KOPT-K1 (cell line): ENCODE results near the gene SEC61A2.
"Not testable (repeated sequence)": the region's sequence is repeated elsewhere in the genome, so short reads cannot be mapped to it uniquely, and the experiment has no call there.

Experiments used
- H3K27ac ChIP-seq: fragments of 200-600 bp; sonication (generic); 2 replicates; pipeline ENCODE4 v1.5.1; 2016; ENCODE audit warnings: antibody characterized with exemption, mild to moderate bottlenecking, low read depth, low read length; ENCODE audit not compliant: poor library complexity, severe bottlenecking
- H3K36me3 ChIP-seq: fragments of 200-600 bp; sonication (generic); 2 replicates; pipeline ENCODE4 v1.5.1; 2017; ENCODE audit warnings: antibody characterized with exemption, mild to moderate bottlenecking, low read length, moderate library complexity; ENCODE audit not compliant: insufficient read depth
- H3K9me3 ChIP-seq: fragments of 200-600 bp; sonication (generic); 2 replicates; pipeline ENCODE4 v1.5.1; 2017; ENCODE audit warnings: antibody characterized with exemption, low read length, mild to moderate bottlenecking; ENCODE audit not compliant: insufficient read depth, poor library complexity, severe bottlenecking

Gene SEC61A2

GRCh38 chr10:12129222-12130111 is at the start of gene SEC61A2:
TSS of gene SEC61A2 (plus strand) at chr10:12129677. CDS start at chr10:12129788, 111 bp downstream.
- peaks cover 23% of the 10 kb centered on the region; the same call in 1 of the 2 replicates for H3K36me3 ChIP-seq
- H3K27ac ChIP-seq: peak within 1 kb of the TSS; percentile 79
- H3K9me3 ChIP-seq: no peaks in the 10 kb centered on the region

- Histone ChIP-seq H3K27ac (no peak overlapping the region), H3K36me3 (peaks cover 56% of the 10 kb centered on the region), H3K9me3 (no peaks in the 10 kb centered on the region)
These were observed 48.0 kb upstream of the SEC61A2 start for GRCh38 chr10:12081470-12081869.

DNA sequence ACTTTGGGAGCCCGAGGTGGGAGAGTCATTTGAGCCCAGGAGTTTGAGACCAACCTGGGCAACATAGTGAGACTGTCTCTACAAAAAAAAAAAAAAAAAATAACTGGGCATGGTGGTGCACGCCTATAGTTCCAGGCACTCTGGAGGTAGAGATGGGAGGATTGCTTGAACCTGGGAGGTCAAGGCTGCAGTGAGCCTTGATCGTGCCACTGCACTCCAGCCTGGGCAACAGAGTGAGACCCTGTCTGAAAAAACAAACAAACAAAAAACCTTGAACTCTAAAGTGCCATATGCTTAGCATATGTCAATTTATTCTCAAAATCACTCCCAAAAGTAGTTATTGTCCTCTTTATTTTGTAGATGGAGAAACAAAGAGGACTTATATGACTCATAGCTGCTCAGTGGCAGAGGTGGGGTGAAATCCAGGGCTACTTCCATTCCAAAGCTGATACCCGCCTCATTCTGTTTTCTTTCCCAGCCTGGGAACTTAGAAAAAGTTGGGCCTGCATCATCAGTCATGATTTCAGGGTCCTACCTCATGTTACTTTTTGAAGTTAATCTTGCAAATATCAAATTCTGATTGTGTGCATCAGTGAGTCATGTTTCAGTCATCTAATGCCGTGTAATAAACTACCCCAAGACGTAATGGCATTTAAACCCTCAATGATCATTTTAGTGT is 47.5 kb upstream of the SEC61A2 start:
- H3K36me3 ChIP-seq: peaks cover 60% of the 10 kb centered on the region
- no peak overlapping the region for H3K27ac ChIP-seq

DNA sequence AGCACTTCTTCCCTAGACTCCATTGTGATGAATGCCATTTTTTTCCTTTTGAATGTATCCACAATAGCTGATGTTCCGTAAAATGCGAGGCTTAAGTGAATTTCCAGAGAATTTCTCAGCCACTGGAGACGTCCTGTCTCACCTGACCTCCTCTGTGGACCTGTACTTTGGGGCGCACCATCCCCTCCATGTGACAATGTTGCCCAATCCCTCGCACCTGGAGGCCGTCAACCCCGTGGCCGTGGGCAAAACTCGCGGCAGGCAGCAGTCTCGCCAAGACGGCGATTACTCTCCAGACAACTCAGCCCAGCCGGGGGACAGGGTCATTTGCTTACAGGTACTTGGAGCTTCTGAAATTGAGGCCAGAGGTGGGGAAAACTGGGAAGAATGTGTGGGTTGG is 40.6 kb upstream of the SEC61A2 start:
- no peak overlapping the region for H3K27ac ChIP-seq
- H3K9me3 ChIP-seq: no peaks in the 10 kb centered on the region
- H3K36me3 ChIP-seq: peaks cover 85% of the 10 kb centered on the region

More for the DNA sequence above, 47.5 kb upstream of the SEC61A2 start:
- no peaks in the 10 kb centered on the region for H3K9me3 ChIP-seq

GRCh38 chr10:12091421-12091820 is 38.1 kb upstream of the SEC61A2 start:
- peaks cover 80% of the 10 kb centered on the region for H3K36me3 ChIP-seq
- no peak overlapping the region for H3K27ac ChIP-seq
- no peaks in the 10 kb centered on the region for H3K9me3 ChIP-seq

- H3K36me3 ChIP-seq: peaks cover 79% of the 10 kb centered on the region
- H3K9me3 ChIP-seq, H3K27ac ChIP-seq: not testable (repeated sequence)
These were observed 32.1 kb upstream of the SEC61A2 start for GRCh38 chr10:12097361-12097760.

DNA sequence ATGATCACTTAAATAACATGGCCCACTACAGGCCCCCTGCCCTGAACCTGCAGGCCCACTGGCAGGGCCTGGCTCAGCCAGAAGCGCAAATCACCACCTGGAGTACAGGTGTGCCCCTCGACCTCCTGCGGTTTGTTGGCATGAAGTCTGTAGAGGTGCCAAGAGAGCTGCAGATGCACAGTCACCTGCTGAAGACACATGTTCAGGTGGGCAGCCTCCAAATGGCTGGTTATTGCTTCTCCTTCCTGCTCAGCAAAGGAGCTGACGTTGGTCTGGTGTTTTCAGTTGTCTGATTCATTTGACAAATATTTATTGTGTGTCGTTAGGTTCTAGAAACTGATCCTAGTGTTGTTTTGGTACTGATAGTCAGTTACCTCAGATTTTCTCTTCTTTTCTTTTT is 31.7 kb upstream of the SEC61A2 start:
- Histone ChIP-seq H3K36me3 (peaks cover 79% of the 10 kb centered on the region), H3K27ac (no peak overlapping the region), H3K9me3 (no peaks in the 10 kb centered on the region)

- Histone ChIP-seq H3K27ac (no peak overlapping the region), H3K9me3 (no peaks in the 10 kb centered on the region), H3K36me3 (peaks cover 77% of the 10 kb centered on the region)
These were observed 30.5 kb upstream of the SEC61A2 start for GRCh38 chr10:12098966-12099365.

- Histone ChIP-seq H3K36me3 (peaks cover 98% of the 10 kb centered on the region), H3K27ac (no peak overlapping the region), H3K9me3 (no peaks in the 10 kb centered on the region)
These were observed 25.7 kb upstream of the SEC61A2 start for GRCh38 chr10:12103802-12104201.

DNA sequence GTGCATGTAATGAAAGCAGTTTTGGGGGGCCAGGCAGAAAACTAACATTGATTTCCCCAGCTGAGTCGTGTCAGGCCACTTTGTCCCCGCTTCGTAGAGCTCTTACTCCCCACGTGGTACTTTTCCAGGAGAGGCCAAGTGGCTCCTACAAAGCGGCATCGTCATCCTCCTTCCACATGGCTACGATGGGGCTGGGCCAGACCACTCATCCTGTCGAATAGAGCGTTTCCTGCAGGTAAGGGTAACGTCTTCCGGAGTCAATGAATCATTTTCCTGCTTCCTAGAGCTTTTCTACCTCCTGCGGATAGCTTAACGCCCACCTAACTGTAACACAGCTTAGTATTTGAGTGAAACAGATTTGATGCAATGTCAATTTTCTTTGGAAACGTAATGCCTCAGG is 21.7 kb upstream of the SEC61A2 start:
- Histone ChIP-seq H3K36me3 (peaks cover 83% of the 10 kb centered on the region), H3K27ac (no peak overlapping the region), H3K9me3 (no peaks in the 10 kb centered on the region)

GRCh38 chr10:12109286-12109685 is 20.2 kb upstream of the SEC61A2 start:
- Histone ChIP-seq H3K27ac (no peak overlapping the region), H3K9me3 (no peaks in the 10 kb centered on the region), H3K36me3 (peaks cover 80% of the 10 kb centered on the region)

DNA sequence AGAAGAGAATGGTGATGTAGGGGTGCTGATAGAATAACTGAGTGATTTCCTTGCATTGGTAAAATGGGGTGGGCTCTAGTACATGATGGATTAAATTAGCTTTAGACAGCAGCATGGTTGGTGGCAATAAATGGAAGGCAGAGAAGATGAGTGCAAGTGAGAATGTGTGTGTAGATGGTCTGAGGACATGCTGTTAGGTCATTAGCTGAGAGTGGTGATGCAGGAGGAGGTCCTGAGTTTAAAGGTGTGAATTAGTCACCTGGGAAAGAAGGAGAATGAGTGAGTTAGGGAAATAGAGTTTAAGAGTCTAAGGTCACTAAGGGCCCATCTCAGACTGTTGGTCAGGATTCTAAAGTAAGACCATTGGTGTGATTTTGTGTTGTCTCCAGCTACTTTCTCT is 17.9 kb upstream of the SEC61A2 start:
- H3K27ac ChIP-seq: peak overlapping the region; percentile 63
- peaks cover 72% of the 10 kb centered on the region for H3K36me3 ChIP-seq
- no peaks in the 10 kb centered on the region for H3K9me3 ChIP-seq

GRCh38 chr10:12113627-12114026 is 15.8 kb upstream of the SEC61A2 start:
- peak overlapping the region; percentile 63 for H3K27ac ChIP-seq
- peaks cover 71% of the 10 kb centered on the region for H3K36me3 ChIP-seq
- H3K9me3 ChIP-seq: no peaks in the 10 kb centered on the region

GRCh38 chr10:12121673-12122072 is 7.8 kb upstream of the SEC61A2 start:
- peaks cover 67% of the 10 kb centered on the region for H3K36me3 ChIP-seq
- no peak overlapping the region for H3K27ac ChIP-seq
- H3K9me3 ChIP-seq: no peaks in the 10 kb centered on the region

DNA sequence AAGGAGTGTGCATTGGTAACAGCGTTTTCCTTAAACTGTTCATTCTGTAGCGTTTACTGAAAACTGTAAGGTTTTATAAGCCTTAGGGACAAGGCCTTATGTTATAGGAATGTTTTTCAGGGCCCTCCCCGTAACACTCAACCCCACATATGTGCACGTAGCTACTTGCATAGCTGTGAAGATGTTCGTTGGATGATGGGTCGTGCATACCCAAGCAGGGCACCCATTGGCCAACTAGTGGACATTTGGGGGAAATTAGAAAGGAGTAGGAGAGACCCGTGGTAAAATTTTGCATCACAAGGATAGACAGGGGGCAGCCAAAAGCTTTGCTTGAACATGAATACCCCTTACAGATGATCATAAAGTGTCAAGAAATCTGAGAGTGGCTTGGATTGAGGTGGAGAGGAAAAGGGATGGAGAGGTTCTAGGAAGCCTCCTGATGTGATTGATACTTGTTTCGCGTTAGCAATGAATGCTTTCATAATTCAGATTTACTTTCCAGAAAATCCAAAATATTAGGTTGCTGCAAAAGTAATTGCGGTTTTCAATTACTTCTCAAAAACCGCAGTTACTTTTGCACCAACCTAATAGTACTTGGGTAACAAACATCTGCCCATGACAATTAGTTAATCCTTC is 878 bp downstream of the SEC61A2 start:
- Histone ChIP-seq H3K36me3 (peaks cover 26% of the 10 kb centered on the region; the same call in 1 of the 2 replicates), H3K9me3 (no peaks in the 10 kb centered on the region), H3K27ac (peak overlapping the region; percentile 79)
